Stimulated activated CD4-positive, alpha-beta T cell treated with anti-CD3 and anti-CD28 coated beads, Interleukin-12 subunit alpha, Interleukin-12 subunit beta, amount 100 ng/mL, for 24 hours (primary cell): ENCODE data around the gene NUP43.
"Not testable (repeated sequence)": the region's sequence is repeated elsewhere in the genome, so short reads cannot be mapped to it uniquely, and the experiment has no call there.

ENCODE experiments used
- DNase-seq, 2 experiments: peaks; one replicate each; pipeline ENCODE4 v3.0.0-alpha.2; 2020; ENCODE audit warnings: low read depth in 2 of 2

The NUP43 gene

GRCh38 chr6:149746147-149746946 lies at the start of gene NUP43:
Gene NUP43, minus strand, starts transcription at chr6:149746529. Its CDS starts 34 bp downstream, at chr6:149746495.
- peak; percentile 87 to 92 for DNase-seq

GRCh38 chr6:149783551-149783950 lies 37.2 kb upstream of the NUP43 start:
- no peak for DNase-seq

- DNase-seq, result no peak
Measured at GRCh38 chr6:149782337-149782736, 36.0 kb upstream of the NUP43 start.

GRCh38 chr6:149781715-149782114 lies 35.4 kb upstream of the NUP43 start:
- DNase-seq, result no peak

GRCh38 chr6:149779644-149779963 lies 33.3 kb upstream of the NUP43 start:
- DNase-seq, result no peak

- DNase-seq, result no peak
Measured at GRCh38 chr6:149777624-149778023, 31.3 kb upstream of the NUP43 start.

- no peak for DNase-seq
Measured at GRCh38 chr6:149771925-149772324, 25.6 kb upstream of the NUP43 start.

GRCh38 chr6:149771185-149771584 lies 24.9 kb upstream of the NUP43 start:
- no peak for DNase-seq

GRCh38 chr6:149769676-149770075 lies 23.3 kb upstream of the NUP43 start:
- no peak for DNase-seq

- no peak for DNase-seq
Measured at GRCh38 chr6:149766156-149766769, 19.9 kb upstream of the NUP43 start.

GRCh38 chr6:149763866-149764265 lies 17.5 kb upstream of the NUP43 start:
- DNase-seq, result no peak

GRCh38 chr6:149761438-149761837 lies 15.1 kb upstream of the NUP43 start:
- no peak for DNase-seq

GRCh38 chr6:149756261-149756636 lies 9.9 kb upstream of the NUP43 start:
- DNase-seq, result no peak

GRCh38 chr6:149755300-149756260 lies 9.3 kb upstream of the NUP43 start:
- no peak for DNase-seq

GRCh38 chr6:149754548-149754947 lies 8.2 kb upstream of the NUP43 start:
- no peak for DNase-seq

GRCh38 chr6:149753374-149753637 lies 7.0 kb upstream of the NUP43 start:
- DNase-seq, result not testable (repeated sequence)

- no peak for DNase-seq
Measured at GRCh38 chr6:149752600-149753373, 6.5 kb upstream of the NUP43 start.

- DNase-seq, result not testable (repeated sequence)
Measured at GRCh38 chr6:149751920-149752319, 5.6 kb upstream of the NUP43 start.

- DNase-seq, result no peak
Measured at GRCh38 chr6:149751239-149751638, 4.9 kb upstream of the NUP43 start.

- peak; percentile 35 to 68 for DNase-seq
Measured at GRCh38 chr6:149750136-149750609, 3.8 kb upstream of the NUP43 start.

GRCh38 chr6:149749594-149750135 lies 3.3 kb upstream of the NUP43 start, which contains the start of gene PCMT1:
Gene PCMT1, plus strand, starts transcription at chr6:149749741. Its CDS starts 161 bp downstream, at chr6:149749902.
- peak; percentile 81 to 82 for DNase-seq
